ENCODE data around the gene MPZL2.

The MPZL2 gene

GRCh38 chr11:118230088-118230487 is 34.0 kb downstream of the MPZL2 start:
- peaks cover 6% of the 10 kb centered on the region for H3K27me3 ChIP-seq (ENCODE audit: insufficient read depth, low read length, poor library complexity, severe bottlenecking)
- H2AFZ ChIP-seq (ENCODE audit: low read length), result no peak overlapping the region
- peaks cover 4% of the 10 kb centered on the region for H3K4me1 ChIP-seq (ENCODE audit: insufficient read depth, low read length, poor library complexity, severe bottlenecking)
- H3K9me3 ChIP-seq (ENCODE audit: insufficient read depth, low read depth, low read length), result no peaks in the 10 kb centered on the region
- H3K36me3 ChIP-seq (ENCODE audit: insufficient read depth, low read length), result no peaks in the 10 kb centered on the region
- H4K20me1 ChIP-seq (ENCODE audit: insufficient read depth, low read length, poor library complexity, severe bottlenecking), result no peaks in the 10 kb centered on the region
- TF ChIP-seq EZH2phosphoT487 (IDR thresholded peaks at IDR 0.05; ENCODE audit: borderline replicate concordance) (no peak), CTCF (conservative IDR thresholded peaks at IDR 0.05; ENCODE audit: low read length) (no peak)
- H3K9ac ChIP-seq (ENCODE audit: low read depth, low read length, poor library complexity, severe bottlenecking), result no peak overlapping the region
- H3K4me3 ChIP-seq (ENCODE audit: low read length, poor library complexity, severe bottlenecking), result no peak overlapping the region
- H3K4me2 ChIP-seq (ENCODE audit: low read depth, low read length, poor library complexity, severe bottlenecking), result no peak overlapping the region
- no peaks in the 10 kb centered on the region for H3F3A ChIP-seq (ENCODE audit: low read depth)
- H3K79me2 ChIP-seq (ENCODE audit: insufficient read depth, low read length), result no peaks in the 10 kb centered on the region
- H3K9me2 ChIP-seq (replicated peaks; ENCODE audit: low read depth, low read length), result no peaks in the 10 kb centered on the region

GRCh38 chr11:118229274-118229847 is 34.7 kb downstream of the MPZL2 start:
- Histone ChIP-seq H3K9me3 (ENCODE audit: insufficient read depth, low read depth, low read length) (no peaks in the 10 kb centered on the region), H3K4me3 (ENCODE audit: low read length, poor library complexity, severe bottlenecking) (no peak overlapping the region), H4K20me1 (ENCODE audit: insufficient read depth, low read length, poor library complexity, severe bottlenecking) (no peaks in the 10 kb centered on the region), H3K79me2 (ENCODE audit: insufficient read depth, low read length) (no peaks in the 10 kb centered on the region), H3K4me2 (ENCODE audit: low read depth, low read length, poor library complexity, severe bottlenecking) (no peak overlapping the region), H3F3A (ENCODE audit: low read depth) (no peaks in the 10 kb centered on the region), H3K36me3 (ENCODE audit: insufficient read depth, low read length) (no peaks in the 10 kb centered on the region), H3K9ac (ENCODE audit: low read depth, low read length, poor library complexity, severe bottlenecking) (no peak overlapping the region), H2AFZ (ENCODE audit: low read length) (no peak overlapping the region), H3K9me2 (replicated peaks; ENCODE audit: low read depth, low read length) (no peaks in the 10 kb centered on the region), H3K27me3 (ENCODE audit: insufficient read depth, low read length, poor library complexity, severe bottlenecking) (peaks cover 10% of the 10 kb centered on the region), H3K4me1 (ENCODE audit: insufficient read depth, low read length, poor library complexity, severe bottlenecking) (peaks cover 4% of the 10 kb centered on the region)
- TF ChIP-seq EZH2phosphoT487 (IDR thresholded peaks at IDR 0.05; ENCODE audit: borderline replicate concordance) (no peak), CTCF (conservative IDR thresholded peaks at IDR 0.05; ENCODE audit: low read length) (no peak)

- TF ChIP-seq CTCF (conservative IDR thresholded peaks at IDR 0.05; ENCODE audit: low read length) (no peak), EZH2phosphoT487 (IDR thresholded peaks at IDR 0.05; ENCODE audit: borderline replicate concordance) (no peak)
- no peak overlapping the region for H3K4me3 ChIP-seq (ENCODE audit: low read length, poor library complexity, severe bottlenecking)
These were observed 36.0 kb downstream of the MPZL2 start for GRCh38 chr11:118227865-118228785.

More at GRCh38 chr11:118227865-118228785, 36.0 kb downstream of the MPZL2 start:
- H3K9me3 ChIP-seq (ENCODE audit: insufficient read depth, low read depth, low read length), result no peaks in the 10 kb centered on the region
- no peaks in the 10 kb centered on the region for H3K9me2 ChIP-seq (replicated peaks; ENCODE audit: low read depth, low read length)
- H3F3A ChIP-seq (ENCODE audit: low read depth), result no peaks in the 10 kb centered on the region
- H3K36me3 ChIP-seq (ENCODE audit: insufficient read depth, low read length), result no peaks in the 10 kb centered on the region
- H3K4me2 ChIP-seq (ENCODE audit: low read depth, low read length, poor library complexity, severe bottlenecking), result no peak overlapping the region
- H4K20me1 ChIP-seq (ENCODE audit: insufficient read depth, low read length, poor library complexity, severe bottlenecking), result no peaks in the 10 kb centered on the region
- peaks cover 4% of the 10 kb centered on the region for H3K4me1 ChIP-seq (ENCODE audit: insufficient read depth, low read length, poor library complexity, severe bottlenecking)
- H3K79me2 ChIP-seq (ENCODE audit: insufficient read depth, low read length), result no peaks in the 10 kb centered on the region
- H3K9ac ChIP-seq (ENCODE audit: low read depth, low read length, poor library complexity, severe bottlenecking), result no peak overlapping the region
- no peak overlapping the region for H2AFZ ChIP-seq (ENCODE audit: low read length)
- peaks cover 23% of the 10 kb centered on the region for H3K27me3 ChIP-seq (ENCODE audit: insufficient read depth, low read length, poor library complexity, severe bottlenecking)

Measured in Loucy (cell line).